ENCODE measurements around the gene GABRA4. TPM values are rescaled to one million over a fixed set of nuclear protein-coding genes. Genes with fewer than 3 reads are reported as not detected.

The GABRA4 gene
- total RNA-seq, 5 donors from 2014 or later (not counting 1 experiment from before 2014, with no cell fraction given) = not detected

GRCh38 chr4:46955601-46956000 is 37.8 kb downstream of the GABRA4 start:
- DNase-seq (no peak), ATAC-seq (replicated peaks in 1 of 4) (no peak)
- H3K27ac ChIP-seq (ENCODE audit: low read length) = no peak overlapping the region
- H3K9me3 ChIP-seq = no peaks in the 10 kb centered on the region
- Mint-ChIP-seq H3K9me3 (peaks cover 0 to 3% (median 0%) of the 10 kb centered on the region in 3 donors), H3K27ac (no peak overlapping the region), H3K27me3 (peaks cover 2 to 9% of the 10 kb centered on the region in 2 donors), H3K4me1 (no peaks in the 10 kb centered on the region), H3K4me3 (no peak overlapping the region), H3K36me3 (no peaks in the 10 kb centered on the region)
- H3K4me1 ChIP-seq (ENCODE audit: control insufficient read depth in 1 of 2, extremely low read depth in 1 of 2, insufficient read depth in 2 of 2, low read length in 2 of 2) = no peaks in the 10 kb centered on the region
- POLR2A ChIA-PET = no interaction called here
- H3K36me3 ChIP-seq (ENCODE audit: control insufficient read depth in 2 of 2, extremely low read depth in 1 of 2, insufficient read depth in 1 of 2, low read length in 1 of 2) = no peaks in the 10 kb centered on the region
- H3K27me3 ChIP-seq (replicated peaks in 1 of 2; ENCODE audit: control insufficient read depth in 2 of 2, extremely low read depth in 1 of 2, insufficient read depth in 2 of 2, low read length in 1 of 2) = no peaks in the 10 kb centered on the region
- CTCF ChIA-PET = no interaction called here
- no peak overlapping the region for H3K4me3 ChIP-seq (ENCODE audit: control insufficient read depth in 1 of 2, extremely low read depth in 1 of 2, low read length in 1 of 2)

GRCh38 chr4:46954643-46955042 is 38.7 kb downstream of the GABRA4 start:
- Mint-ChIP-seq H3K27me3 (peaks cover 2 to 9% of the 10 kb centered on the region in 2 donors), H3K4me3 (no peak overlapping the region), H3K9me3 (peaks cover 0 to 3% (median 0%) of the 10 kb centered on the region in 3 donors), H3K4me1 (no peaks in the 10 kb centered on the region), H3K27ac (no peak overlapping the region), H3K36me3 (no peaks in the 10 kb centered on the region)
- no peaks in the 10 kb centered on the region for H3K36me3 ChIP-seq (ENCODE audit: control insufficient read depth in 2 of 2, extremely low read depth in 1 of 2, insufficient read depth in 1 of 2, low read length in 1 of 2)
- DNase-seq = no peak
- ATAC-seq (replicated peaks in 1 of 4) = no peak
- no peaks in the 10 kb centered on the region for H3K9me3 ChIP-seq
- no peak overlapping the region for H3K4me3 ChIP-seq (ENCODE audit: control insufficient read depth in 1 of 2, extremely low read depth in 1 of 2, low read length in 1 of 2)
- no peaks in the 10 kb centered on the region for H3K4me1 ChIP-seq (ENCODE audit: control insufficient read depth in 1 of 2, extremely low read depth in 1 of 2, insufficient read depth in 2 of 2, low read length in 2 of 2)
- ChIA-PET POLR2A (no interaction called here), CTCF (no interaction called here)
- H3K27me3 ChIP-seq (replicated peaks in 1 of 2; ENCODE audit: control insufficient read depth in 2 of 2, extremely low read depth in 1 of 2, insufficient read depth in 2 of 2, low read length in 1 of 2) = no peaks in the 10 kb centered on the region
- no peak overlapping the region for H3K27ac ChIP-seq (ENCODE audit: low read length)

- ATAC-seq (replicated peaks in 1 of 4) (no peak), DNase-seq (no peak)
- no peaks in the 10 kb centered on the region for H3K9me3 Mint-ChIP-seq
- no peak overlapping the region for H3K27ac ChIP-seq (ENCODE audit: low read length)
- no peaks in the 10 kb centered on the region for H3K4me1 Mint-ChIP-seq
- ChIA-PET POLR2A (interaction anchor here in 1 of 2 donors (0.6 kb wide), 1 partner anchor 8 kb away, joined by 3 read pairs; no protein-coding TSS in a partner anchor), CTCF (no interaction called here)
- H3K27me3 Mint-ChIP-seq = peaks cover 0 to 9% of the 10 kb centered on the region in 2 donors
- no peaks in the 10 kb centered on the region for H3K36me3 ChIP-seq (ENCODE audit: control insufficient read depth in 2 of 2, extremely low read depth in 1 of 2, insufficient read depth in 1 of 2, low read length in 1 of 2)
- no CpG with 5 or more reads among the region's 2 CpGs for WGBS (ENCODE audit: insufficient coverage)
- H3K9me3 ChIP-seq = no peaks in the 10 kb centered on the region
- H3K27ac Mint-ChIP-seq = no peak overlapping the region
- no peaks in the 10 kb centered on the region for H3K36me3 Mint-ChIP-seq
- H3K4me3 Mint-ChIP-seq = no peak overlapping the region
- no peaks in the 10 kb centered on the region for H3K4me1 ChIP-seq (ENCODE audit: control insufficient read depth in 1 of 2, extremely low read depth in 1 of 2, insufficient read depth in 2 of 2, low read length in 2 of 2)
- H3K27me3 ChIP-seq (replicated peaks in 1 of 2; ENCODE audit: control insufficient read depth in 2 of 2, extremely low read depth in 1 of 2, insufficient read depth in 2 of 2, low read length in 1 of 2) = no peaks in the 10 kb centered on the region
- H3K4me3 ChIP-seq (ENCODE audit: control insufficient read depth in 1 of 2, extremely low read depth in 1 of 2, low read length in 1 of 2) = no peak overlapping the region
These were observed 39.8 kb downstream of the GABRA4 start for GRCh38 chr4:46953564-46953963.

- ATAC-seq (replicated peaks in 1 of 4) = no peak
- Histone ChIP-seq H3K4me1 (ENCODE audit: control insufficient read depth in 1 of 2, extremely low read depth in 1 of 2, insufficient read depth in 2 of 2, low read length in 2 of 2) (no peaks in the 10 kb centered on the region), H3K27ac (ENCODE audit: low read length) (no peak overlapping the region), H3K36me3 (ENCODE audit: control insufficient read depth in 2 of 2, extremely low read depth in 1 of 2, insufficient read depth in 1 of 2, low read length in 1 of 2) (no peaks in the 10 kb centered on the region), H3K4me3 (ENCODE audit: control insufficient read depth in 1 of 2, extremely low read depth in 1 of 2, low read length in 1 of 2) (no peak overlapping the region), H3K27me3 (replicated peaks in 1 of 2; ENCODE audit: control insufficient read depth in 2 of 2, extremely low read depth in 1 of 2, insufficient read depth in 2 of 2, low read length in 1 of 2) (no peaks in the 10 kb centered on the region), H3K9me3 (no peaks in the 10 kb centered on the region)
- Mint-ChIP-seq H3K36me3 (no peaks in the 10 kb centered on the region), H3K27ac (no peak overlapping the region), H3K9me3 (no peaks in the 10 kb centered on the region), H3K4me1 (no peaks in the 10 kb centered on the region), H3K4me3 (no peak overlapping the region), H3K27me3 (peaks cover 0 to 9% of the 10 kb centered on the region in 2 donors)
- POLR2A ChIA-PET = no interaction called here
- WGBS (ENCODE audit: insufficient coverage) = no CpG with 5 or more reads among the region's 2 CpGs
- DNase-seq = no peak
- CTCF ChIA-PET = no interaction called here
These were observed 40.9 kb downstream of the GABRA4 start for GRCh38 chr4:46952451-46952850.

GRCh38 chr4:46950826-46951225 is 42.6 kb downstream of the GABRA4 start:
- no peaks in the 10 kb centered on the region for H3K9me3 Mint-ChIP-seq
- Histone ChIP-seq H3K27ac (ENCODE audit: low read length) (no peak overlapping the region), H3K4me1 (ENCODE audit: control insufficient read depth in 1 of 2, extremely low read depth in 1 of 2, insufficient read depth in 2 of 2, low read length in 2 of 2) (no peaks in the 10 kb centered on the region), H3K9me3 (no peaks in the 10 kb centered on the region), H3K27me3 (replicated peaks in 1 of 2; ENCODE audit: control insufficient read depth in 2 of 2, extremely low read depth in 1 of 2, insufficient read depth in 2 of 2, low read length in 1 of 2) (no peaks in the 10 kb centered on the region), H3K4me3 (ENCODE audit: control insufficient read depth in 1 of 2, extremely low read depth in 1 of 2, low read length in 1 of 2) (no peak overlapping the region), H3K36me3 (ENCODE audit: control insufficient read depth in 2 of 2, extremely low read depth in 1 of 2, insufficient read depth in 1 of 2, low read length in 1 of 2) (no peaks in the 10 kb centered on the region)
- ChIA-PET CTCF (no interaction called here), POLR2A (interaction anchor here in 1 of 2 donors (0.6 kb wide), 1 partner anchor 17 kb away, joined by 4 read pairs; no protein-coding TSS in a partner anchor)
- H3K27ac Mint-ChIP-seq = no peak overlapping the region
- H3K4me3 Mint-ChIP-seq = no peak overlapping the region
- H3K36me3 Mint-ChIP-seq = no peaks in the 10 kb centered on the region
- peaks cover 0 to 7% of the 10 kb centered on the region in 2 donors for H3K27me3 Mint-ChIP-seq
- WGBS (ENCODE audit: insufficient coverage) = 86% methylated on average over 1 of the region's 3 CpGs
- H3K4me1 Mint-ChIP-seq = no peaks in the 10 kb centered on the region
- no peak for DNase-seq
- no peak for ATAC-seq (replicated peaks in 1 of 4)

GRCh38 chr4:46949822-46950221 is 43.6 kb downstream of the GABRA4 start:
- H3K9me3 ChIP-seq = no peaks in the 10 kb centered on the region
- Mint-ChIP-seq H3K4me1 (no peaks in the 10 kb centered on the region), H3K36me3 (no peaks in the 10 kb centered on the region), H3K27ac (no peak overlapping the region), H3K4me3 (no peak overlapping the region), H3K27me3 (peaks cover 0 to 5% of the 10 kb centered on the region in 2 donors), H3K9me3 (no peaks in the 10 kb centered on the region)
- H3K4me1 ChIP-seq (ENCODE audit: control insufficient read depth in 1 of 2, extremely low read depth in 1 of 2, insufficient read depth in 2 of 2, low read length in 2 of 2) = no peaks in the 10 kb centered on the region
- H3K4me3 ChIP-seq (ENCODE audit: control insufficient read depth in 1 of 2, extremely low read depth in 1 of 2, low read length in 1 of 2) = no peak overlapping the region
- CTCF ChIA-PET = no interaction called here
- DNase-seq (no peak), ATAC-seq (replicated peaks in 1 of 4) (no peak)
- no peaks in the 10 kb centered on the region for H3K36me3 ChIP-seq (ENCODE audit: control insufficient read depth in 2 of 2, extremely low read depth in 1 of 2, insufficient read depth in 1 of 2, low read length in 1 of 2)
- no peak overlapping the region for H3K27ac ChIP-seq (ENCODE audit: low read length)
- H3K27me3 ChIP-seq (replicated peaks in 1 of 2; ENCODE audit: control insufficient read depth in 2 of 2, extremely low read depth in 1 of 2, insufficient read depth in 2 of 2, low read length in 1 of 2) = no peaks in the 10 kb centered on the region
- POLR2A ChIA-PET = interaction anchor here in 1 of 2 donors (0.6 kb wide), 1 partner anchor 16 kb away, joined by 4 read pairs; no protein-coding TSS in a partner anchor
- 60% methylated on average over 1 of the region's 1 CpG for WGBS (ENCODE audit: insufficient coverage)

- DNase-seq (no peak), ATAC-seq (replicated peaks in 1 of 4) (no peak)
- Histone ChIP-seq H3K27ac (ENCODE audit: low read length) (no peak overlapping the region), H3K27me3 (replicated peaks in 1 of 2; ENCODE audit: control insufficient read depth in 2 of 2, extremely low read depth in 1 of 2, insufficient read depth in 2 of 2, low read length in 1 of 2) (no peaks in the 10 kb centered on the region), H3K4me3 (ENCODE audit: control insufficient read depth in 1 of 2, extremely low read depth in 1 of 2, low read length in 1 of 2) (no peak overlapping the region), H3K9me3 (no peaks in the 10 kb centered on the region), H3K4me1 (ENCODE audit: control insufficient read depth in 1 of 2, extremely low read depth in 1 of 2, insufficient read depth in 2 of 2, low read length in 2 of 2) (no peaks in the 10 kb centered on the region), H3K36me3 (ENCODE audit: control insufficient read depth in 2 of 2, extremely low read depth in 1 of 2, insufficient read depth in 1 of 2, low read length in 1 of 2) (no peaks in the 10 kb centered on the region)
- no peak overlapping the region for H3K4me3 Mint-ChIP-seq
- ChIA-PET CTCF (no interaction called here), POLR2A (no interaction called here)
- H3K4me1 Mint-ChIP-seq = no peaks in the 10 kb centered on the region
- H3K36me3 Mint-ChIP-seq = no peaks in the 10 kb centered on the region
- no peak overlapping the region for H3K27ac Mint-ChIP-seq
- peaks cover 0 to 5% of the 10 kb centered on the region in 2 donors for H3K27me3 Mint-ChIP-seq
- WGBS (ENCODE audit: insufficient coverage) = no CpG with 5 or more reads among the region's 2 CpGs
- H3K9me3 Mint-ChIP-seq = no peaks in the 10 kb centered on the region
These were observed 45.8 kb downstream of the GABRA4 start for GRCh38 chr4:46947541-46947940.
